Endodermal cell (in vitro differentiated cells): ENCODE results near the gene NTSR1. TPM values are rescaled to one million over a fixed set of nuclear protein-coding genes. Genes with fewer than 3 reads are reported as not detected.

ENCODE experiments used
- DNase-seq: peaks from one replicate; pipeline ENCODE4 v3.0.0-alpha.2; 2017
- H3K27ac ChIP-seq: 2 replicates; pipeline ENCODE4 v1.5.1; 2013; ENCODE audit warnings: mild to moderate bottlenecking, low read depth, low read length, moderate library complexity
- H3K27me3 ChIP-seq: 2 replicates; pipeline ENCODE4 v1.6.1; 2013; ENCODE audit warnings: mild to moderate bottlenecking, low read length, moderate library complexity; ENCODE audit not compliant: insufficient read depth, control insufficient read depth, poor library complexity, severe bottlenecking
- H3K36me3 ChIP-seq: 2 replicates; pipeline ENCODE4 v1.7.0; 2013; ENCODE audit warnings: mild to moderate bottlenecking, low read length, moderate library complexity; ENCODE audit not compliant: control insufficient read depth, insufficient read depth
- H3K4me1 ChIP-seq: one replicate; pipeline ENCODE4 v1.7.0; 2013; ENCODE audit warnings: low read length; ENCODE audit not compliant: control insufficient read depth, insufficient read depth
- H3K4me3 ChIP-seq: 2 replicates; pipeline ENCODE4 v1.5.1; 2013; ENCODE audit warnings: mild to moderate bottlenecking, low read length, moderate library complexity
- H3K9ac ChIP-seq: 2 replicates; pipeline ENCODE4 v1.6.1; 2013; ENCODE audit warnings: mild to moderate bottlenecking, low read length, moderate library complexity; ENCODE audit not compliant: poor library complexity, severe bottlenecking; ENCODE audit errors: extremely low read depth
- H3K9me3 ChIP-seq: 2 replicates; pipeline ENCODE4 v1.6.1; 2013; ENCODE audit warnings: mild to moderate bottlenecking, low read length, moderate library complexity; ENCODE audit not compliant: control insufficient read depth
- H3K27ac Mint-ChIP-seq: 2 replicates; pipeline ENCODE4 v1.8.0; 2020; ENCODE audit warnings: mixed read lengths
- H3K27me3 Mint-ChIP-seq: 2 replicates; pipeline ENCODE4 v1.8.0; 2021; ENCODE audit warnings: mild to moderate bottlenecking, mixed read lengths; ENCODE audit not compliant: insufficient read depth
- H3K36me3 Mint-ChIP-seq: 2 replicates; pipeline ENCODE4 v1.8.0; 2020; ENCODE audit warnings: low read depth, mixed read lengths
- H3K4me1 Mint-ChIP-seq: 2 replicates; pipeline ENCODE4 v1.8.0; 2020; ENCODE audit warnings: mixed read lengths
- H3K4me3 Mint-ChIP-seq: 2 replicates; pipeline ENCODE4 v1.8.0; 2020; ENCODE audit warnings: mild to moderate bottlenecking, moderate library complexity, mixed read lengths
- H3K9me3 Mint-ChIP-seq: 2 replicates; pipeline ENCODE4 v1.8.0; 2020; ENCODE audit warnings: mild to moderate bottlenecking, mixed read lengths
- WGBS, 2 experiments: methylation state at CpG; one replicate each; pipeline versions ENCODE4 v1.1.5 to v1.1.7; 2013; ENCODE audit warnings: missing lambda C conversion rate in 2 of 2, mixed read lengths in 1 of 2; ENCODE audit not compliant: insufficient coverage in 1 of 2, insufficient read length in 1 of 2; 5-methylcytosine and 5-hydroxymethylcytosine counted together
- total RNA-seq, 2 donors: library from RNA; stranded (reverse); fragmentation: NEBNext Ultra II Directional in 1 of 2; extraction: Animal tissue kit (Norgen Biotek cat#: 25700) in 1 of 2; gene quantifications; 2 replicates in 1 of 2; 3 replicates in 1 of 2; pipeline ENCODE4 v1.2.1, GENCODE V29; 2021
- TF ChIP-seq, protein P1 (sequence below): fragments of 200-600 bp; sonication (generic); conservative IDR thresholded peaks from 2 replicates; pipeline ENCODE4 v1.5.0; 2021; ENCODE audit warnings: antibody characterized with exemption, mild to moderate bottlenecking

Gene NTSR1
- total RNA-seq, 2 donors from 2014 or later, result 0.11 to 0.62 TPM

DNA sequence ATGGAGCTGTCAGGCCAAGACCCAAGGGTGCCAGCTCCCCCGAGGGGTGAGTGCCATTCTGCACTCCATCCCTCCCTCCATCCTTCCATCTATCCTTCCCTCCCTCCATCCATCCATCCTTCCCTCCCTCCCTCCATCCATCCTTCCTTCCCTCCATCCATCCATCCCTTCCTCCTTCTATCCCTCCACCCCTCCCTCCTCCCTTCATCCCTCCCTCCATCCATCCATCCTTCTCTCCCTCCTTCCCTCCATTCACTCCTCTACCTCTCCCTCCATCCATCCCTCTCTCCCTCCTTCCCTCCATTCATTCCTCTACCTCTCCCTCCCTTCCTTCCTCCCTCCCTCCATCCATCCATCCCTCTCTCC is 46.3 kb downstream of the NTSR1 start:
- WGBS, 2 experiments, result 88 to 100% methylated on average over 1 of the region's 1 CpG
- Mint-ChIP-seq H3K36me3 (no peaks in the 10 kb centered on the region), H3K4me3 (no peak overlapping the region), H3K27ac (no peak overlapping the region), H3K27me3 (peaks cover 14% of the 10 kb centered on the region), H3K4me1 (no peaks in the 10 kb centered on the region), H3K9me3 (no peaks in the 10 kb centered on the region)
- Histone ChIP-seq H3K9me3 (no peaks in the 10 kb centered on the region), H3K27ac (no peak overlapping the region), H3K4me3 (no peak overlapping the region), H3K4me1 (no peaks in the 10 kb centered on the region), H3K36me3 (no peaks in the 10 kb centered on the region), H3K9ac (no peak overlapping the region), H3K27me3 (no peaks in the 10 kb centered on the region)
- no peak for DNase-seq
- TF ChIP-seq, protein P1, sequence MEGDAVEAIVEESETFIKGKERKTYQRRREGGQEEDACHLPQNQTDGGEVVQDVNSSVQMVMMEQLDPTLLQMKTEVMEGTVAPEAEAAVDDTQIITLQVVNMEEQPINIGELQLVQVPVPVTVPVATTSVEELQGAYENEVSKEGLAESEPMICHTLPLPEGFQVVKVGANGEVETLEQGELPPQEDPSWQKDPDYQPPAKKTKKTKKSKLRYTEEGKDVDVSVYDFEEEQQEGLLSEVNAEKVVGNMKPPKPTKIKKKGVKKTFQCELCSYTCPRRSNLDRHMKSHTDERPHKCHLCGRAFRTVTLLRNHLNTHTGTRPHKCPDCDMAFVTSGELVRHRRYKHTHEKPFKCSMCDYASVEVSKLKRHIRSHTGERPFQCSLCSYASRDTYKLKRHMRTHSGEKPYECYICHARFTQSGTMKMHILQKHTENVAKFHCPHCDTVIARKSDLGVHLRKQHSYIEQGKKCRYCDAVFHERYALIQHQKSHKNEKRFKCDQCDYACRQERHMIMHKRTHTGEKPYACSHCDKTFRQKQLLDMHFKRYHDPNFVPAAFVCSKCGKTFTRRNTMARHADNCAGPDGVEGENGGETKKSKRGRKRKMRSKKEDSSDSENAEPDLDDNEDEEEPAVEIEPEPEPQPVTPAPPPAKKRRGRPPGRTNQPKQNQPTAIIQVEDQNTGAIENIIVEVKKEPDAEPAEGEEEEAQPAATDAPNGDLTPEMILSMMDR, result no peak

GRCh38 chr20:62755817-62756724 is 47.4 kb downstream of the NTSR1 start:
- H3K9me3 Mint-ChIP-seq, result no peaks in the 10 kb centered on the region
- Histone ChIP-seq H3K27ac (no peak overlapping the region), H3K27me3 (no peaks in the 10 kb centered on the region), H3K9ac (no peak overlapping the region), H3K36me3 (no peaks in the 10 kb centered on the region), H3K9me3 (no peaks in the 10 kb centered on the region), H3K4me3 (no peak overlapping the region), H3K4me1 (no peaks in the 10 kb centered on the region)
- no peak for DNase-seq
- 54 to 68% methylated on average over 9 to 10 of the region's 10 CpGs for WGBS, 2 experiments
- peaks cover 14% of the 10 kb centered on the region for H3K27me3 Mint-ChIP-seq
- H3K36me3 Mint-ChIP-seq, result no peaks in the 10 kb centered on the region
- no peak overlapping the region for H3K27ac Mint-ChIP-seq
- no peak overlapping the region for H3K4me3 Mint-ChIP-seq
- TF ChIP-seq, protein P1, result no peak
- no peaks in the 10 kb centered on the region for H3K4me1 Mint-ChIP-seq

- WGBS, 2 experiments, result 86 to 90% methylated on average over 10 to 16 of the region's 16 CpGs
- Histone ChIP-seq H3K36me3 (no peaks in the 10 kb centered on the region), H3K9me3 (no peaks in the 10 kb centered on the region), H3K27ac (no peak overlapping the region), H3K27me3 (no peaks in the 10 kb centered on the region), H3K4me1 (no peaks in the 10 kb centered on the region), H3K4me3 (no peak overlapping the region), H3K9ac (no peak overlapping the region)
- no peaks in the 10 kb centered on the region for H3K36me3 Mint-ChIP-seq
- H3K27me3 Mint-ChIP-seq, result peaks cover 14% of the 10 kb centered on the region
- no peak overlapping the region for H3K27ac Mint-ChIP-seq
- no peak overlapping the region for H3K4me3 Mint-ChIP-seq
- H3K9me3 Mint-ChIP-seq, result no peaks in the 10 kb centered on the region
- TF ChIP-seq, protein P1, result no peak
- no peak for DNase-seq
- H3K4me1 Mint-ChIP-seq, result no peaks in the 10 kb centered on the region
These were observed 49.7 kb downstream of the NTSR1 start for GRCh38 chr20:62758226-62758912.
